GM21423 (cell line): ENCODE data around the gene G3BP1.
"Not testable (repeated sequence)": the region's sequence is repeated elsewhere in the genome, so short reads cannot be mapped to it uniquely, and the experiment has no call there.

Experiments used
- ATAC-seq: cut with Tn5 transposase; IDR thresholded peaks from one replicate; pipeline ENCODE4 v1.9.1; 2021; ENCODE audit warnings: mild to moderate bottlenecking, moderate library complexity; ENCODE audit not compliant: unreplicated experiment

The G3BP1 gene

GRCh38 chr5:151855701-151856100 lies 83.9 kb downstream of the G3BP1 start:
- no peak for ATAC-seq

- ATAC-seq, result no peak
These were observed 85.1 kb downstream of the G3BP1 start for GRCh38 chr5:151856861-151857260.

- not testable (repeated sequence) for ATAC-seq
These were observed 89.1 kb downstream of the G3BP1 start for GRCh38 chr5:151860867-151861266.
